Pons (tissue), 1 donor: ENCODE data around the gene VPS41.
"Not testable (repeated sequence)": the region's sequence is repeated elsewhere in the genome, so short reads cannot be mapped to it uniquely, and the experiment has no call there.

Experiments
- DNase-seq: peaks from one replicate; pipeline ENCODE4 v3.0.0-alpha.2; 2016; ENCODE audit warnings: low spot score

Gene VPS41

GRCh38 chr7:38854947-38855346 is 54.0 kb downstream of the VPS41 start:
- DNase-seq: not testable (repeated sequence)

- no peak for DNase-seq
Observed at GRCh38 chr7:38851321-38851720, 57.7 kb downstream of the VPS41 start.

GRCh38 chr7:38846280-38846679 is 62.7 kb downstream of the VPS41 start:
- no peak for DNase-seq

- DNase-seq: no peak
Observed at GRCh38 chr7:38844952-38845563, 63.9 kb downstream of the VPS41 start.

- no peak for DNase-seq
Observed at GRCh38 chr7:38842746-38843145, 66.2 kb downstream of the VPS41 start.

- no peak for DNase-seq
Observed at GRCh38 chr7:38840736-38841460, 68.1 kb downstream of the VPS41 start.

- DNase-seq: no peak
Observed at GRCh38 chr7:38839851-38840250, 69.1 kb downstream of the VPS41 start.

- DNase-seq: no peak
Observed at GRCh38 chr7:38838725-38839385, 70.1 kb downstream of the VPS41 start.

GRCh38 chr7:38834357-38834756 is 74.6 kb downstream of the VPS41 start:
- no peak for DNase-seq

- no peak for DNase-seq
Observed at GRCh38 chr7:38833329-38833728, 75.7 kb downstream of the VPS41 start.

- DNase-seq: peak; percentile 62
Observed at GRCh38 chr7:38831259-38831996, 77.6 kb downstream of the VPS41 start.

GRCh38 chr7:38830826-38831225 is 78.2 kb downstream of the VPS41 start:
- no peak for DNase-seq

- DNase-seq: no peak
Observed at GRCh38 chr7:38829488-38830165, 79.4 kb downstream of the VPS41 start.

GRCh38 chr7:38828026-38828425 is 81.0 kb downstream of the VPS41 start:
- DNase-seq: no peak

GRCh38 chr7:38825721-38826440 is 83.1 kb downstream of the VPS41 start:
- DNase-seq: no peak

GRCh38 chr7:38824948-38825347 is 84.0 kb downstream of the VPS41 start:
- DNase-seq: no peak

- no peak for DNase-seq
Observed at GRCh38 chr7:38822549-38822948, 86.4 kb downstream of the VPS41 start.

GRCh38 chr7:38820571-38820970 is 88.4 kb downstream of the VPS41 start:
- no peak for DNase-seq

- DNase-seq: no peak
Observed at GRCh38 chr7:38819463-38819862, 89.5 kb downstream of the VPS41 start.

GRCh38 chr7:38817526-38817925 is 91.5 kb downstream of the VPS41 start:
- DNase-seq: no peak

GRCh38 chr7:38813768-38814167 is 95.2 kb downstream of the VPS41 start:
- DNase-seq: no peak
